Mesothelial cell of epicardium (in vitro differentiated cells): ENCODE measurements around the gene CACNA2D1. TPM values are rescaled to one million over a fixed set of nuclear protein-coding genes. Genes with fewer than 3 reads are reported as not detected.
"Not testable (repeated sequence)": the region's sequence is repeated elsewhere in the genome, so short reads cannot be mapped to it uniquely, and the experiment has no call there.

Experiments
- DNase-seq, 2 experiments: peaks; one replicate each; pipeline ENCODE4 v3.0.0; 2021; ENCODE audit warnings: low spot score in 2 of 2; ENCODE audit not compliant: unreplicated experiment in 2 of 2
- H3K27ac Mint-ChIP-seq: 2 replicates; pipeline ENCODE4 v1.8.0; 2021; ENCODE audit warnings: mixed read lengths
- H3K27me3 Mint-ChIP-seq: 2 replicates; pipeline ENCODE4 v1.8.0; 2021; ENCODE audit warnings: low read depth, mixed read lengths
- H3K36me3 Mint-ChIP-seq: 2 replicates; pipeline ENCODE4 v1.8.0; 2021; ENCODE audit warnings: mixed read lengths
- H3K4me1 Mint-ChIP-seq: 2 replicates; pipeline ENCODE4 v1.8.0; 2021; ENCODE audit warnings: mixed read lengths
- H3K4me3 Mint-ChIP-seq: 2 replicates; pipeline ENCODE4 v1.8.0; 2021; ENCODE audit warnings: mild to moderate bottlenecking, moderate library complexity, mixed read lengths
- H3K9me3 Mint-ChIP-seq: 2 replicates; pipeline ENCODE4 v1.8.0; 2021; ENCODE audit warnings: mixed read lengths
- CTCF ChIP-seq: fragments of 200-600 bp; sonication (generic); IDR thresholded peaks from one replicate; pipeline ENCODE4 v1.5.0; 2021; ENCODE audit warnings: antibody characterized with exemption; ENCODE audit not compliant: unreplicated experiment
- total RNA-seq: library from RNA; stranded (reverse); gene quantifications from 3 replicates; pipeline ENCODE4 v1.2.1, GENCODE V29; 2021

The CACNA2D1 gene
- total RNA-seq, 1 donor from 2014 or later: 14.7 TPM

GRCh38 chr7:82019551-82020475 lies 423.8 kb downstream of the CACNA2D1 start:
- no peaks in the 10 kb centered on the region for H3K36me3 Mint-ChIP-seq
- no peak overlapping the region for H3K4me3 Mint-ChIP-seq
- peaks cover 2% of the 10 kb centered on the region for H3K27me3 Mint-ChIP-seq
- peaks cover 52% of the 10 kb centered on the region for H3K4me1 Mint-ChIP-seq
- peak overlapping the region; percentile 27 for H3K27ac Mint-ChIP-seq
- peaks cover 6% of the 10 kb centered on the region for H3K9me3 Mint-ChIP-seq
- no peak for TF ChIP-seq CTCF
- no peak for DNase-seq

GRCh38 chr7:82018226-82018625 lies 425.4 kb downstream of the CACNA2D1 start:
- no peak for TF ChIP-seq CTCF
- Mint-ChIP-seq H3K27me3 (no peaks in the 10 kb centered on the region), H3K9me3 (no peaks in the 10 kb centered on the region), H3K4me1 (peaks cover 56% of the 10 kb centered on the region), H3K4me3 (no peak overlapping the region), H3K27ac (no peak overlapping the region), H3K36me3 (no peaks in the 10 kb centered on the region)
- no peak for DNase-seq

- Mint-ChIP-seq H3K9me3 (no peaks in the 10 kb centered on the region), H3K4me1 (peaks cover 53% of the 10 kb centered on the region), H3K27me3 (no peaks in the 10 kb centered on the region), H3K27ac (no peak overlapping the region), H3K4me3 (no peak overlapping the region), H3K36me3 (no peaks in the 10 kb centered on the region)
- no peak for DNase-seq
- TF ChIP-seq CTCF: peak; percentile 48
These were observed 426.1 kb downstream of the CACNA2D1 start for GRCh38 chr7:82017334-82017943.

GRCh38 chr7:82015751-82016150 lies 427.8 kb downstream of the CACNA2D1 start:
- Mint-ChIP-seq H3K4me1 (peaks cover 40% of the 10 kb centered on the region), H3K36me3 (no peaks in the 10 kb centered on the region), H3K27ac (peak overlapping the region; percentile 66), H3K27me3 (no peaks in the 10 kb centered on the region), H3K4me3 (no peak overlapping the region), H3K9me3 (no peaks in the 10 kb centered on the region)
- TF ChIP-seq CTCF: no peak
- no peak for DNase-seq

GRCh38 chr7:82014574-82014973 lies 429.0 kb downstream of the CACNA2D1 start:
- H3K36me3 Mint-ChIP-seq, DNase-seq, H3K27me3 Mint-ChIP-seq, H3K4me3 Mint-ChIP-seq, H3K9me3 Mint-ChIP-seq: not testable (repeated sequence)
- Mint-ChIP-seq H3K4me1 (peaks cover 30% of the 10 kb centered on the region), H3K27ac (peak overlapping the region; percentile 39)

GRCh38 chr7:82012453-82012852 lies 431.1 kb downstream of the CACNA2D1 start:
- Mint-ChIP-seq H3K4me3 (no peak overlapping the region), H3K27ac (no peak overlapping the region), H3K27me3 (no peaks in the 10 kb centered on the region), H3K36me3 (no peaks in the 10 kb centered on the region), H3K9me3 (no peaks in the 10 kb centered on the region), H3K4me1 (peaks cover 23% of the 10 kb centered on the region)
- no peak for DNase-seq
- no peak for TF ChIP-seq CTCF
